ENCODE measurements around the gene ZNF618.
A peak's percentile ranks its signal among the peaks of the same experiment; 100 is the strongest.

ZNF618 gene

DNA sequence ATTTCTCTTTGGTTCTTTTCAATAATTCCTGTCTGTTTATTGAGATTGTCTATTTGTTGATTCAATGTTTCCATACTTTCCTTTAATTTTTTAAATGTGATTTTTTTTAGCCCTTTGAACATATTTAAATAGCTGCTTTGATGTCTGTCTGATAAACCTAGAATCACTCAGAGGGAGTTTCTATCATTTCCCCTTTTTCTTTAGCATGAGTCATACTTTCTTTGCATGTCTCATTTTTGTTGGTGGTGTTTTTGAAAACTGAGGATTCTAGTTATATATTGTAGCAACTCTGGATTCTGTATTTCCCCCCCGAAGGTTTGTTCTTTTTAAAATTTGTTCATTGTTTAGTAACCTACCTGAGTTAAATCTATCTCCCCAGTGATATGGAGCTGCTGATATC is 24.2 kb upstream of the ZNF618 start:
- no peak for DNase-seq (ENCODE audit: low read depth)
- in situ Hi-C loops (cut with HindIII; ENCODE audit: low sequenced_read_pairs): no loop called here
- TF ChIP-seq, protein P1, sequence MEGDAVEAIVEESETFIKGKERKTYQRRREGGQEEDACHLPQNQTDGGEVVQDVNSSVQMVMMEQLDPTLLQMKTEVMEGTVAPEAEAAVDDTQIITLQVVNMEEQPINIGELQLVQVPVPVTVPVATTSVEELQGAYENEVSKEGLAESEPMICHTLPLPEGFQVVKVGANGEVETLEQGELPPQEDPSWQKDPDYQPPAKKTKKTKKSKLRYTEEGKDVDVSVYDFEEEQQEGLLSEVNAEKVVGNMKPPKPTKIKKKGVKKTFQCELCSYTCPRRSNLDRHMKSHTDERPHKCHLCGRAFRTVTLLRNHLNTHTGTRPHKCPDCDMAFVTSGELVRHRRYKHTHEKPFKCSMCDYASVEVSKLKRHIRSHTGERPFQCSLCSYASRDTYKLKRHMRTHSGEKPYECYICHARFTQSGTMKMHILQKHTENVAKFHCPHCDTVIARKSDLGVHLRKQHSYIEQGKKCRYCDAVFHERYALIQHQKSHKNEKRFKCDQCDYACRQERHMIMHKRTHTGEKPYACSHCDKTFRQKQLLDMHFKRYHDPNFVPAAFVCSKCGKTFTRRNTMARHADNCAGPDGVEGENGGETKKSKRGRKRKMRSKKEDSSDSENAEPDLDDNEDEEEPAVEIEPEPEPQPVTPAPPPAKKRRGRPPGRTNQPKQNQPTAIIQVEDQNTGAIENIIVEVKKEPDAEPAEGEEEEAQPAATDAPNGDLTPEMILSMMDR (IDR thresholded peaks at IDR 0.05; ENCODE audit: low read depth, low read length, missing control alignments): no peak

DNA sequence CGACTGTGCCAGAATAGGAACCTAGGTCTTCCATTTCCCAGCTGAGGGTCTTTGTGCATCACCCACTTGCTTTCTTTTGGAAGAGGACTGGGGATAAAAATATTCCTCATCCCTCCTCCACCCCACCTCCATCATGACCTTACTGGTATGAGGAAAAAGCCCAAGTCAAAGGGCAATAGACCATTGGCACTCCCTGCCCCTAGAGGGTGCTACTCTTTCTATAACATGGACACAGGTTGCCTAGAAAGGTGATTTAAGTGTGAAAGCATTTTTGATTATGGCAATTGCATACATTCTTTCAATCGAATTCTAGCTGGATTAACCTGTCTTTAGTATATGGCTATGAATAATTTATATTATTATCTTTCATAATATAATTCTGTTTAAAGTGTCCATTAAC is 22.8 kb upstream of the ZNF618 start:
- in situ Hi-C loops (cut with HindIII; ENCODE audit: low sequenced_read_pairs): no loop called here
- TF ChIP-seq, protein P1 (IDR thresholded peaks at IDR 0.05; ENCODE audit: low read depth, low read length, missing control alignments): peak; percentile 38

More for the DNA sequence above, 24.2 kb upstream of the ZNF618 start:
- H3K4me3 ChIP-seq (ENCODE audit: low read depth, low read length): no peak overlapping the region

DNA sequence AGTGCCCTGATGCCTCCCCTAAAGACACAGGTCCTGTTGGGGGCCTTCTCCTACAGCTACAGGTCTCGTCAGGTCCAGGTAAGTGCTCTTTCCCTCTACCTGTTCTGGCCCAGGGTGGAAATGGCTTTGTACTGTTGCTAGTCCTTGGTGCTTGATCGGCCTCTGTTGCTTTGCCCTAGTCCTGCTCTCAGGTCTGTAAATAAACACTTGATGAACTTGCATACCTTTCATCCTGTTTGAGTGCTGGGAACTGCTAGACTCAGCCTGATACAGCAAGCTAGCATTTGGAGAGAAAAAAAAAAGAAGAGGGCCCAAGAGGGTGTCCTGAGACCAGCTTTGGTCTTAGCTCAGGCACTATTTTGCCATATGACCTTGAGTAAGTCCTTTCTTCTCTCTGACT is 21.8 kb upstream of the ZNF618 start:
- no peak overlapping the region for H3K4me3 ChIP-seq (ENCODE audit: low read depth, low read length)
- no peak for DNase-seq (ENCODE audit: low read depth)
- TF ChIP-seq, protein P1 (IDR thresholded peaks at IDR 0.05; ENCODE audit: low read depth, low read length, missing control alignments): no peak
- in situ Hi-C loops (cut with HindIII; ENCODE audit: low sequenced_read_pairs): no loop called here

More for the DNA sequence above, 22.8 kb upstream of the ZNF618 start:
- H3K4me3 ChIP-seq (ENCODE audit: low read depth, low read length): no peak overlapping the region
- no peak for DNase-seq (ENCODE audit: low read depth)

DNA sequence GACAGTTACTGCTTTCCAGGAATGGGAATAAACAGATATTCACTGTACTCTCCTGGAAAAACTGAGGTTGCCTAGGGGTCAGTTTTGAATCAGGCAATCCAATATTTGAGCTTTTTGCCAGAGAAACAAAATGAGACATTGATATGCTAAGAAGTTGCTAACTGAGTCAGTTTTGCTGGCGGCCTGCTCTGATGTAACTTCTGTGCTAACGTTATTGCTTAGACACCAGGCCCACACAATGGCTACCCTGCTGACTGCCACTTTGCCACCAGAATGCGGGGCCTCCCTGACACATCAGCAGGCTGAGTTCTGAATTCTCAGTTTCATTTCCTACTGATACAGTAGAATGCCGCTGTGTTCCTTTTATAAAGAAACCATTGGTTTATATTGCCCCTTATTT is 18.2 kb upstream of the ZNF618 start:
- in situ Hi-C loops (cut with HindIII; ENCODE audit: low sequenced_read_pairs): no loop called here
- H3K4me3 ChIP-seq (ENCODE audit: low read depth, low read length): no peak overlapping the region
- no peak for DNase-seq (ENCODE audit: low read depth)
- TF ChIP-seq, protein P1 (IDR thresholded peaks at IDR 0.05; ENCODE audit: low read depth, low read length, missing control alignments): no peak

DNA sequence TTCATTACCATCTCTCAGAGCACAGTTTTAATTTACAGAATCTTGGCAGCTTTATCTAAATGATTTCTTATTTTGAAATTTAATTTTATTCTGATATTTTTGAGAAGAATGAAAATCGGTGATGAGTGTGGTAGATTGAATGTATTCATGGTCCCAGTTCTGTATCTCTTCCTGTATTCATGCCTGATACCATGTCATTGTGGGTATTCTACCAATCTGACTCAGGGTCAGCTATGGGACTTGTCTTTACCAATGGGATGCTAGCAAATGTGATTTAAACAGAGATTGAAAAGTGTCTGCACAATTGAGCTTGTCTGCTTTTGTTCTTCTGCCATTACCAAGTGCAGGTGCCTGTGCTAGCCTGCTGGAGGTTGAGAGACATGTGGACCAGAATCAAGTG is 17.8 kb upstream of the ZNF618 start:
- in situ Hi-C loops (cut with HindIII; ENCODE audit: low sequenced_read_pairs): no loop called here

DNA sequence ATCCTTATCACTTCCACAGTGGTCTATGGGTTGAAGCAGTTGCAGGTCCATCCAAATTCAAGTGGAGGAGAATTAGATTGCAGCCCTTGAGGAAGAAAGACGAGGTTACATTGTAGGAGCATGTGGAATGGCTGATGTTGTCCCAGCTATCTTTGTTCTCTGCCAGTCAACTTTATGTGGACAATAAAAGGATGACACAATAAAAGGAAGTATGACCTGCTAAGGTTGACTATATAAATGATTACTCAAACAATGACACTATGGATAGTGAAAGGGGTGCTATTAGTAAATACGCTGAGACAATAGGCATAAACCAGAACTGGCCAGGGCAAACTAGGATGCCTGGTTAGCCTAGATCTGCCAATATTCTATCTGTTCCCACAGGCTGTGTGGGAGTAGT is 12.8 kb upstream of the ZNF618 start:
- in situ Hi-C loops (cut with HindIII; ENCODE audit: low sequenced_read_pairs): no loop called here
- TF ChIP-seq, protein P1 (IDR thresholded peaks at IDR 0.05; ENCODE audit: low read depth, low read length, missing control alignments): no peak
- DNase-seq (ENCODE audit: low read depth): no peak
- H3K4me3 ChIP-seq (ENCODE audit: low read depth, low read length): no peak overlapping the region

More for the DNA sequence above, 17.8 kb upstream of the ZNF618 start:
- TF ChIP-seq, protein P1 (IDR thresholded peaks at IDR 0.05; ENCODE audit: low read depth, low read length, missing control alignments): no peak
- DNase-seq (ENCODE audit: low read depth): no peak
- H3K4me3 ChIP-seq (ENCODE audit: low read depth, low read length): no peak overlapping the region

DNA sequence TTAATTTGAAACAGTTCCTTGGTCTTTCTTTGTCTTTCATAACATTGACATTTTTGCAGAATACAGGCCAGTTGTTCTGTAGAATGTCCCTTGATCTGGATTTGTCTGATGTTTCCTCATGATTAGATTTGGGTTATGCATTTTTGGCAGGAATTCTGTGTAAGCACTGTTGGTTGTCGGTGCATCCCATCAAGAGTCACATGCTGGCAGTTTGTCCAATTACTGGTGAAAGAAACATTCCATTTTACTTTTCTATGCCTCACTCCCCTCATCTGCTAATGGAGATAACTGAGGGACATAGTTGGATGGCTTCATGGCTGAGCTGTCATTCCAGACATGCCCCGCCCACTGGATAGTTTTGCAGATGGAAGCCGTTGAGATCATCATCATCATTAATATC is 7.6 kb upstream of the ZNF618 start:
- TF ChIP-seq, protein P1 (IDR thresholded peaks at IDR 0.05; ENCODE audit: low read depth, low read length, missing control alignments): no peak
- in situ Hi-C loops (cut with HindIII; ENCODE audit: low sequenced_read_pairs): no loop called here
- no peak overlapping the region for H3K4me3 ChIP-seq (ENCODE audit: low read depth, low read length)
- peak; percentile 67 for DNase-seq (ENCODE audit: low read depth)

Measured in astrocyte of the cerebellum (primary cell).